ENCODE results near the gene PHKB. TPM values are rescaled to one million over a fixed set of nuclear protein-coding genes. Genes with fewer than 3 reads are reported as not detected.

The PHKB gene
- total RNA-seq, 2 experiments from 2014 or later: 18.2 to 20.2 TPM

DNA sequence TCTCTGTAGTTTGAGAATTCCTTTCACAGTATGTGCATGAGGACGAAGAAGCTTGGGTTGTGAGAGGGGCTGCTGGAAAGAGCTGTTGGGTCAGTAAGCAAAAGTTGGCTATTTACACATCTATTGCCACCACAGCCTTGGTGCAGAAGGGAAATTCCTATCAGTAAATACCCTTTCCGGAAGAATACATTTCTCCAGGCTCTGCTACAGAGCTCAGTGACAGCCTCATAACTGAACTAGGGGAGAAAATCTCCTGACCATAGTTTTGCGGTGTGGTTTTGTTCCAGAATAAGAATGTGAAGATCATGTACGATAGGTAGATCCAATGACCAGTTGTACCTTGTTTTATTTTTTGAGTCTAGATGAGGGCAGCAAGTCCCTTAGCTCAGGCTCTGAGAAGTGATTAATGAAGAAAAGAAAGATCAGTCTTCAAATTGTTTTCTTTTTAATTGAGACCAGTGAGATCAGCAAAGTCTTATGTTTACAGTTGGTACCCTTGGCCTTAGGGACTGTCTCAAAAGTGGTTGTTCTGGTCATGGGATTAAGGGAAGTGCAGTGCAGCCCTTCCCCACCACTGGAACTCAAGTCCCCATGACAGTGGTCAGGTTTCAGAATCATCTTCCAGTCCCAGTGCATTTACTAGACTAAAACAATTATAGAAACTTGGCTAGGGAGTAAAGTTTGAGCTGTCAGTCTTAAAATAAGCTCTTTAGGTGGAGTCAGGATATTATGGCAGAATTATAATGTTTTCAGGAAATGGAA lies 123.5 kb downstream of the PHKB start:
- Mint-ChIP-seq H3K36me3 (no peaks in the 10 kb centered on the region), H3K4me3 (no peak overlapping the region), H3K27me3 (no peaks in the 10 kb centered on the region), H3K9me3 (no peaks in the 10 kb centered on the region), H3K4me1 (no peaks in the 10 kb centered on the region), H3K27ac (no peak overlapping the region)
- no peak for DNase-seq

DNA sequence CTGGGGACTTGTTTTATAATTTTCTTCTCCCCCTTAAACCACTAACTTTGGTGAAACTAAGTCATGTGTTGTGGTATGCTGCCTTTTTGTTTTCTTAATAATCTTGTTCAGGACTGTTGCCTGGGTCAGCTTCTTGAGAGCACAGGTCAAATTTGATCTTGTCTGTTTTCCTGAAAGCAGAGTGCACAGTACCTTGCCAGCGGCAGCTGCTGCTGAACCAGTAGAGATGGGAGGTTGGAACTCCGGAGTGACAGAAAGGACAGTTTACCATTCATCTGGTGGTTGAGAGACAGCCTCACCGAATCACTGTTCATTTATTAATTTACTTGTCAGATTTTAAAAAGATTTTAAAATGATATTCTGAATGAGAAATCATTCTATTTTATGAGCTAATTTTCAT lies 125.0 kb downstream of the PHKB start:
- Mint-ChIP-seq H3K27me3 (no peaks in the 10 kb centered on the region), H3K4me3 (no peak overlapping the region), H3K9me3 (no peaks in the 10 kb centered on the region), H3K36me3 (peaks cover 7% of the 10 kb centered on the region), H3K27ac (no peak overlapping the region), H3K4me1 (no peaks in the 10 kb centered on the region)
- no peak for DNase-seq

DNA sequence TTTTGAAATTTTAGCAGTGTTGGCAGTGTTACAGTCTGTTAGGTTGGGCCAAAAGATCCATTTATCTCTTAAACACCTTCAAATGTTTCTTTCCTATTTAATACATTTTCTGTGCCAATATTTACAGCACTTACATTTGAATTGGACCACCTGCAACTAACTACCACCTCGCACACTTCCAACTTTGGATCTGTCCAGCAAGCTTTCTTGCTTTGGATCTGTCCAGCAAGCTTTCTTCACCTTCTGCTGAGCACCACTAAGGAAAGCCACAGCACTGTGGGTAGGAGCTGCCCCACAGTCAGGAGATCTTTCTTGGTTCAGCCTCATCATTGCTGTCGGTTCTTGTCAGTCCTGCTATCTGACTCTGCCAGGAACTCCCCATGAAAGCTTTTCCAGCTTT lies 129.3 kb downstream of the PHKB start:
- Mint-ChIP-seq H3K9me3 (no peaks in the 10 kb centered on the region), H3K4me3 (no peak overlapping the region), H3K27me3 (no peaks in the 10 kb centered on the region), H3K27ac (no peak overlapping the region), H3K36me3 (peaks cover 14% of the 10 kb centered on the region), H3K4me1 (no peaks in the 10 kb centered on the region)
- DNase-seq: no peak

DNA sequence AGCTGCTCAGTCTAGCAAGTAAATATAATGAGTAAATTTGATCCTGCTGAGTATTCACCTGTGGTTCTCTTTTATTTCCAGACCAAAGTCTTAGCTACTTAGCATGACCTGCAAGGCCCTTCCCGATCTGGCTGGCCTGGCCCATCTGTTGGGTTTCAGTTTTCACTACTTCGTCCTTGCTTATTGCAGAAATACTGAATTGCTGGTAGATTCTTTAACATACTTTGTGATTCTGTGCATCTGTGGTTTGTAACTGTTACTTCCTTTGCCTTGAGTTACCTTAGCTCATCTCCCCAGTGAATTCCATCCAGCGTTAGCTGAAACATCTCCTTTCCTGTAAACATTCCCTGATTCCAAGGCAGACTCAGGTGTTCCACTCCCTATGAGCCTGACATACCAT lies 131.1 kb downstream of the PHKB start:
- peaks cover 14% of the 10 kb centered on the region for H3K36me3 Mint-ChIP-seq
- no peak for DNase-seq
- H3K4me3 Mint-ChIP-seq: no peak overlapping the region
- no peak overlapping the region for H3K27ac Mint-ChIP-seq
- H3K27me3 Mint-ChIP-seq: no peaks in the 10 kb centered on the region
- H3K9me3 Mint-ChIP-seq: no peaks in the 10 kb centered on the region
- H3K4me1 Mint-ChIP-seq: no peaks in the 10 kb centered on the region

DNA sequence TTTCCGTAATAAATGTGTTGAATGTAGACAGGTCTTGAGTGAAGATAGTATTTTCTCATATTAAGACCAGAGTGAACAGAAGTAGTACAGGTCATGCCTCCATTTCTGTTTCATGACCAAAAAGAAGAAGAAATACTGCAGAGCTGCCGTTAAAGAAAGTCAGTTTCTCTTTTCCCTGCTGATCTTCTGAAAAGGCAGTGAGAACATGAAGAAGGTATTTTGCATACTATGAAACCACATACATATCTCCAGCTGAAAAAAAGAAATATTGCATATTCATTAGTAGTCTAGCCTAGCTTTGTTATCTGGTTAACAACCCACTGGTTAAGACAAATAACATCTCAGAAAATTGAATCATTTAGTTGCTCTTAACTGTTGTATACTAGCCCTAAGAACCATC lies 138.4 kb downstream of the PHKB start:
- Mint-ChIP-seq H3K4me3 (no peak overlapping the region), H3K4me1 (no peaks in the 10 kb centered on the region), H3K27ac (no peak overlapping the region), H3K9me3 (no peaks in the 10 kb centered on the region), H3K27me3 (no peaks in the 10 kb centered on the region), H3K36me3 (peaks cover 16% of the 10 kb centered on the region)
- DNase-seq: no peak

DNA sequence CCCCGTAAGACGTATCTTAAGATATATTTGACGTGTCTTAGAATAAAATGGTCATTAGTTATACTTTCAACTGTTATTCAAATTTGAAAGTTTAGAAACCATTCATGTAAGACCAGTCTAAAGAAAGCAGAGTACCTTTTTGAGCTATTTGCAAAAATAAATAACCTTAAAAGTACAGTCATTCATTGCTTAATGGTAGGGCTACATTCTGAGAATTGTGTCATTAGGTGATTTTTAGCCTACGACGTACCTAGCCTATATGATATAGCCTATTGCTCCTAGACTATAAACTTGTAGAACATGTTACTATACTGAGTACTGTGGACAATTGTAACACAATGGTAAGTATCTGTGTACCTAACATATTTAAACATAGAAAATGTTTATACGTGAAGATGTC lies 139.2 kb downstream of the PHKB start:
- Mint-ChIP-seq H3K36me3 (peaks cover 16% of the 10 kb centered on the region), H3K27ac (no peak overlapping the region), H3K9me3 (no peaks in the 10 kb centered on the region), H3K4me1 (no peaks in the 10 kb centered on the region), H3K27me3 (no peaks in the 10 kb centered on the region), H3K4me3 (no peak overlapping the region)
- no peak for DNase-seq

DNA sequence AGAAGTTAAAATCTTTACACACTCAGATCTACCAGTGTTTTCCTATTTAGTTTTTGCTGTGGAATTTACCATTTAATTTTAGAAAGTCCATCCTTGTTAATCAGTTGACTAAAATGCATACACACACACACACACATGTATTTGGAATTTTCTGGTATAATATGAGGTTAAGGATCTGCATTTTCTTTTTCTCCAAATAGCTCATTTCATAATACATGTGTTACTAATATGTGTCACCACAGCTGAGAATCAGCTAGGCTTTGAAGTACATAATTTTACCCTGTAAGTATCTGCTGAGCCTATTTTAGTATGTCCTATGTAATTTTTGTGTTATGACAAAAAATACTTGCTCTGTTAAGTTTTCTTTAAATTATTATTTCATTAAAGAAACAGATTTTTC lies 143.2 kb downstream of the PHKB start:
- H3K27ac Mint-ChIP-seq: no peak overlapping the region
- H3K36me3 Mint-ChIP-seq: peaks cover 37% of the 10 kb centered on the region
- peaks cover 5% of the 10 kb centered on the region for H3K9me3 Mint-ChIP-seq
- no peaks in the 10 kb centered on the region for H3K27me3 Mint-ChIP-seq
- no peak for DNase-seq
- H3K4me1 Mint-ChIP-seq: no peaks in the 10 kb centered on the region
- H3K4me3 Mint-ChIP-seq: no peak overlapping the region

DNA sequence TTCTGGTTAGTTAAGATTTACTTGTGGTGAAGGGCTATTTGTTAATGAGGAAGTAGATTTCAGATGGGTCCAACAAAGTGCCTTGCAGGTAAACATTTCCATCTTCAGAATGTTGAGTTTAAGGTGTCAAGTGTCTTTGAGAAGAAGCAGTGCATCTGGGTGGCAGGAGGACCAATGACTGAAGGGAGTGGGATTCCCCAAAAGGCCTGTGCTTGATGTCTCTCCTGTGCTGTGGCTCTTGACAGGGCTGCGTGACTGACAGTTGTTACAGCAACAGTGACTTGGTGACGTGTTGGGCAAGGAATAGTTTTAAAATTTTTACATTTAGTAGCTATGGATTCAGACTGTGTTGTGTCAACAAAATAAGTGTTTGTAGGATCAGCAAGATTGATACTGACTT lies 149.9 kb downstream of the PHKB start:
- no peaks in the 10 kb centered on the region for H3K27me3 Mint-ChIP-seq
- no peak overlapping the region for H3K4me3 Mint-ChIP-seq
- no peak overlapping the region for H3K27ac Mint-ChIP-seq
- H3K4me1 Mint-ChIP-seq: no peaks in the 10 kb centered on the region
- DNase-seq: no peak
- peaks cover 7% of the 10 kb centered on the region for H3K9me3 Mint-ChIP-seq
- peaks cover 63% of the 10 kb centered on the region for H3K36me3 Mint-ChIP-seq

DNA sequence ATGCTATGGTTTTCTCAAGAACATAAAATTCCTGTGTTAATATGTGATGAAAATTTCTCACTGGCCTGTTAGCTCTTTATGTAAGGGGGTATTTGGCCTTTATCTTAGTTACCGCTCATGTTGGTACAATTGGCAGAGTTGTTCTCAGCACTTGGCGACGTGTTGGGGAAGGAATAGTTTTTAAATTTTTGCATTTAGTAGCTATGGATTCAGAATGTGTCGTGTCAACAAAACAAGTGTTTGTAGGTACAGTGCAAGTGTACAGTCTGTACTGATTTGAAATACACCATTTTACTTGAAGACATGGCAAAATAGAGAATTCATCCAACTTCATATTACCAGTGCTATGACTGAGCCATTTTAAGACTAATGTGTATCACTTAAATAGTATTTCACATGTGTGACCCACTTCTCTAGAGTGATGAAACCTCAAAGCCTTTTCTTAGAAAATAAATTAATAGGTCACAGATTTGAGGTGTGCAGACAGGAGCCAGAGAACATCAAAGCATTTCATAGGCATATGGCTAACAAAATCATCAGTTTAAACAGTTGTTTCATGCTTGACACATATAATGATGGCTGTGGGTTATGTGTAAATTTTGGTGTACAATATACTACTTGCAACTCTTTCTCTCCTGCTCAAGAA lies 150.8 kb downstream of the PHKB start:
- peaks cover 7% of the 10 kb centered on the region for H3K9me3 Mint-ChIP-seq
- DNase-seq: no peak
- H3K27me3 Mint-ChIP-seq: no peaks in the 10 kb centered on the region
- peaks cover 58% of the 10 kb centered on the region for H3K36me3 Mint-ChIP-seq
- no peak overlapping the region for H3K4me3 Mint-ChIP-seq
- H3K4me1 Mint-ChIP-seq: no peaks in the 10 kb centered on the region
- no peak overlapping the region for H3K27ac Mint-ChIP-seq

DNA sequence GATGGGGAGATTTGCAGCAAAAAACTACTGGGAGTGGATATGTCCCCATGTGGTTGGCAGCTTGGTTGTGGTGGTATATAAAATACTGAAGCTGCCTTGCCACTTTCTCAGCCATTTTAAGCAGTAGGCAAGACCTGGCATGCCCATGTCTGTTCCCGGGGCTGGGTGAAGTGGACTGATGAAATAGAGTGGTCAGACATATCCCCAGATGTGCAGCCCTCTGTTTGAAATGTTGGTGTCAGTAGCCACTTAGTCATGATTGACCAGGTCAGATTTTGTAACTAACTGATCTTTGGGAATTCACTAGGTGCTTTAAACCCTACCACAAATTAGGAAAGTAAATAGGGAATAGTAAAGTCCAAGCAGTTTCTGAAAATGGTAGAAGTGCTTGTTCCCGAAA lies 151.6 kb downstream of the PHKB start:
- peaks cover 5% of the 10 kb centered on the region for H3K9me3 Mint-ChIP-seq
- H3K4me1 Mint-ChIP-seq: no peaks in the 10 kb centered on the region
- H3K36me3 Mint-ChIP-seq: peaks cover 54% of the 10 kb centered on the region
- no peak overlapping the region for H3K27ac Mint-ChIP-seq
- H3K4me3 Mint-ChIP-seq: no peak overlapping the region
- H3K27me3 Mint-ChIP-seq: no peaks in the 10 kb centered on the region
- no peak for DNase-seq

DNA sequence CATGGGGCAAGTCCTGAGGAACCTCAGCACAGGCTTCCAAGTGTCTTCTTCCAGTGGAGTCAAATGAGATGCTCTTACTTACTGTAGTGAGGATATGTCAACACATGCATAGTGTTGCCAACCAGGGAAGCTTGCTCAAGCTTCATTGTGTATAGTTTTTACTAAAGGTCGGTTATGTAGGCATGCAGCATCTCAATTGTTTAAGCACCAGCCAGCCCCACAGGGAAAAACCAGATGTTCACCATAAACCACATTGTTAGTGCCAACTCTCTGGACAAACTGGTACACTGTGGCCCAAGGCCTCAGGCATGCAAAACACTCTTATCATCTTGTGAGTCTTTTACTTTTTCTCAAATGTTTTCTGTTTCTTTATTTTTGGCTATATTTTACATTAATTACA lies 152.1 kb downstream of the PHKB start:
- Mint-ChIP-seq H3K27ac (no peak overlapping the region), H3K4me3 (no peak overlapping the region), H3K36me3 (peaks cover 50% of the 10 kb centered on the region), H3K27me3 (no peaks in the 10 kb centered on the region), H3K4me1 (no peaks in the 10 kb centered on the region), H3K9me3 (peaks cover 5% of the 10 kb centered on the region)
- DNase-seq: no peak

DNA sequence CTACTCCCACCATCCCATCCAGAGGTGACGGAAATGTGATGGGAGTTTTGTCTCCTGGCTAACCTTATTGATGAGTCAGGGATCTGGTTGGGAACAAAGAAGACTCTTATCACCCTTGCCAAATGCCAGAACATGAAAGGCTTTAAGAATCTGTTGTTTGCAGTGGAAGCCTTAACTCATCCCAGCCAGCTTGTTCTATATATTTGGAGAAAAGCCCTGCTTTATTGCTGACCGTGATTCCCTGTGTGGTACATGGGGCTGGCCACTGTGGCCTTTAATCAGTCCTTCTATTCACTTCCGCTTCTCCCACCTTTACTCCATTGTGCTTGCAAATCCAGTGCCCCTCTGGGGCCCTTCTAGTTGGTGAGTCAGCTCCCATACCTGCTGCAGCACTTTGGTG lies 156.6 kb downstream of the PHKB start:
- Mint-ChIP-seq H3K9me3 (peaks cover 3% of the 10 kb centered on the region), H3K4me3 (no peak overlapping the region), H3K27ac (no peak overlapping the region), H3K36me3 (peaks cover 21% of the 10 kb centered on the region), H3K4me1 (no peaks in the 10 kb centered on the region), H3K27me3 (no peaks in the 10 kb centered on the region)
- DNase-seq: no peak

DNA sequence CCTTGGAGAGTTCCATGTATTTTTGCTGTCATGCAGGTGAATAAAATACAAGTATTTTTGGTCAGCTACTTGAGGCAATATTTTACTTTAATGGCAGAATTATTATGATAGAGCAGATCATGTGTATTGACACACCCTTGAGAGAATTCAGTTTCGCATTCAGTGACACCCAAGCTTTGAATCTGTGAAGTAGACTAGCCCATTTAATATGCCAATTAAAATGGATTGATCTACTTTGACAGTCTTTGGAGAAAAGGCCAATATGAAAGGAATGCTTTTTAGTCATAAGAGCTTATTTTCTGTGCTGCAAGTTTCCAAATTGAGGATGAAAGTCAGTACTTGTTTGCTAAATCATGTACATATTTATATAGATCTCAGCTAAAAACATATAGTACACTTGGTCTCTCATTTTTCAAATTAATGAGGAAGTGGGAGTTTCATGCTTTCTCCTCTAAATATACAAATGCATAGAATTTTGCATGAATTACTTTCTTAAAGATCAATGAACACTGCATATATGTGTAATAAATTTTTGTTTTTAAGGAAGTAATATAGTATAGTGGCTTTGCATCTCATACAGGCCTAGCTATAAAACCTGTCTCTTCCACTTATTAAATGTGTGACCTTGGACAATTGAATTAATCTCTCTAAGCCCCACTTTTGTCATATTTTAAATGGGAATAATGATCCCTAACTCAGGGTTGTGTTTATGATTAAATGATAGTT lies 161.5 kb downstream of the PHKB start:
- no peaks in the 10 kb centered on the region for H3K4me1 Mint-ChIP-seq
- peaks cover 3% of the 10 kb centered on the region for H3K9me3 Mint-ChIP-seq
- peaks cover 17% of the 10 kb centered on the region for H3K36me3 Mint-ChIP-seq
- no peak overlapping the region for H3K27ac Mint-ChIP-seq
- no peaks in the 10 kb centered on the region for H3K27me3 Mint-ChIP-seq
- no peak overlapping the region for H3K4me3 Mint-ChIP-seq
- no peak for DNase-seq

DNA sequence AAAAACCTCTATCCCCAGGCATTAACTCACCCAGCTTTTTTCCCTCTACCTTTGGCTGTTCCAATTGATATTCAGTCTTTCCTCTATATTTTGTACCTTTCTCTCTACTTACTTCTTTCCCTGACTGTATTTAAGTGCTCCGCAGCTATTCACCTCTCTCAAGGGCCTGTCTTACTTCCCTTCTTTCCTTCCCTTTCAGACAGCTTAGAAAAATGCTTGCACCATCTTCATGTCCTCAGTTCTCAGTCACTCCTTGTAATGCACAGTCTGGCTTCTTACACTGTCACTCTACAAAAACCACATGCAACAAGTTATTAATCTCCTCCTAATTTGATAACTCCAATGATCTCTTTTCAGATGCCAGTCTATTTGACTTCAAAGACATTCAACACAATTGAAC lies 163.4 kb downstream of the PHKB start:
- H3K36me3 Mint-ChIP-seq: peaks cover 20% of the 10 kb centered on the region

DNA sequence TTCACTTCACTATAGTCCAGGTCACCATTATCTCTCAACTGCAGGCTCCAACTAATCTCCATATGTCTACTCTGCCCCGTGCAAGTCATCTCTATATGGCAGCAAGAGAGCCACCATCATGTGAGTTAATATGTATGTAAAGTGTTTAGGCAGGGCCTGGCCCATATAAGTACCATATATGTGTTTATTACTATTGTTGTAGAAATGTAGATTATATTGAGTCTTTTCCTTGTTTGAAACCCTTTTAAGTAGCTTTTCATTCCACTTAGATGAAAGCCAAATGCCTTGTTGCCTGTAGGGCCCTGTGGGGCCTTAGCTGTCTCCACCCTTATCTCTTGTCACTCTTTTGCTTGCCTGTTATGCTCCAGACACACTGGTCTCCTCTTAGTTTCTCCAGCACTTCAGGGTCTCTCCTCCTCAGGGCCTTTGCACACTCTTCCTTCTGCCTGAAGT lies 164.0 kb downstream of the PHKB start:
- H3K27me3 Mint-ChIP-seq: no peaks in the 10 kb centered on the region
- peaks cover 3% of the 10 kb centered on the region for H3K9me3 Mint-ChIP-seq
- H3K27ac Mint-ChIP-seq: no peak overlapping the region
- DNase-seq: no peak
- H3K4me1 Mint-ChIP-seq: no peaks in the 10 kb centered on the region
- no peak overlapping the region for H3K4me3 Mint-ChIP-seq
- H3K36me3 Mint-ChIP-seq: peaks cover 20% of the 10 kb centered on the region

More for the DNA sequence above, 163.4 kb downstream of the PHKB start:
- Mint-ChIP-seq H3K4me1 (no peaks in the 10 kb centered on the region), H3K4me3 (no peak overlapping the region), H3K27me3 (no peaks in the 10 kb centered on the region), H3K9me3 (peaks cover 3% of the 10 kb centered on the region), H3K27ac (no peak overlapping the region)
- DNase-seq: no peak
